ENCODE results near the gene ATP6V0C. TPM values are rescaled to one million over a fixed set of nuclear protein-coding genes. Genes with fewer than 3 reads are reported as not detected.

The ATP6V0C gene
- total and polyA plus RNA-seq, 4 donors, result 17.6 to 132 (median 60.6) TPM

DNA sequence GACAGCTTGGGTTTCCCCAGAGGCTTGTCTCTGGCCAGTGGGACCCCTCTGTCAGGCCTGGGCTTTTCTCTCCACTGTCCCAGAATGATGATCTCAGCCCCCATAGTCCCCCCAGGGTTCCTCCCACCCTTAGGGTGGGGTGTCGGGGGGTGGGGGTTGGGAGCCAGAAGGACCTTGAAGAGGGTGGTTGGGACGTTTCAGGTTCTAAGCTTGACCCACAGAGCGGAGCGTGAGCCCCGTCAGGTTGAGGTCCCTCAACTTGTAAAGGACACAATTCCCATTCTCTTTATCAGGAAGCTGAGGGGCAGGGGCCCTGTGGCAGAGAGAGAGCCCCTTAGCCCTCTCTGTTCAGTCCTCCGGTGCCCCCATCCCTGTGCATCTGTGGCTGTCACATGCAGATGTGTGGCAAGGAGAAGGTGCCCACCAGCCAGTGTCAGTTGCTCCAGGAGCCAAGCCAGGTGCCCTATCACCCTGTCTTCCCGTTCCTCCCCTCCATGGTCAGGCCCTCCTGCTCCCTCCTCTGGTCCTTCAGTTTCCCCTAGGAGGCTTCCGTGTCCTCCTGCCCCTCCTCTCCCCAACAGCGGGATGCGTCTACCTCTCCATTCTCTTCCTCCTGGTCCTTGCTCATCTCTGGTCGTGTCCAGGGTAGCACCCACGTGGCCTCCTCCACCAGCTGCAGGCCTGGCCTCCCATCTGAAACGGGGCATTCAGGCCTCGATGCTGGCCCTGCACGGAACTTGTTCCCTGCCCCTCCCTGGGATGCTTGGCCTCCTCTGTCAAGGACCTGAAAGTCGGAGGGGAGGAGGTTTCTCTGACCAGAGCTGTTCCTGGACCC, 44.1 kb upstream of the ATP6V0C start:
- no peak overlapping the region for H3K27ac ChIP-seq (ENCODE audit: low read depth in 1 of 2, low read length in 2 of 2)
- H3K4me1 ChIP-seq (ENCODE audit: control insufficient read depth in 4 of 4, insufficient read depth in 4 of 4, low read length in 3 of 4), result peaks cover 41 to 69% (median 49%) of the 10 kb centered on the region in 4 donors
- H3K27me3 ChIP-seq (ENCODE audit: control insufficient read depth in 4 of 4, insufficient read depth in 4 of 4, low read length in 3 of 4), result no peaks in the 10 kb centered on the region
- H3K36me3 ChIP-seq (ENCODE audit: control insufficient read depth in 4 of 4, insufficient read depth in 3 of 4, low read depth in 1 of 4, low read length in 3 of 4), result no peaks in the 10 kb centered on the region
- no peak for DNase-seq (ENCODE audit: low spot score)
- TF ChIP-seq HNF4A (conservative IDR thresholded peaks at IDR 0.05) (no peak), CTCF (IDR thresholded peaks at IDR 0.05; ENCODE audit: low read depth, low read length, missing input control) (no peak), REST (IDR thresholded peaks at IDR 0.05) (no peak), TAF1 (conservative IDR thresholded peaks at IDR 0.05) (no peak), ZBTB33 (IDR thresholded peaks at IDR 0.05) (no peak), RXRA (IDR thresholded peaks at IDR 0.05) (no peak), HNF4G (IDR thresholded peaks at IDR 0.05) (no peak), FOXA1 (IDR thresholded peaks at IDR 0.05) (no peak), NR2F2 (IDR thresholded peaks at IDR 0.05) (no peak), GABPA (IDR thresholded peaks at IDR 0.05 in 1 of 2, conservative IDR thresholded peaks at IDR 0.05 in 1 of 2) (no peak), FOXA2 (IDR thresholded peaks at IDR 0.05) (no peak)
- TF ChIP-seq, protein P1, sequence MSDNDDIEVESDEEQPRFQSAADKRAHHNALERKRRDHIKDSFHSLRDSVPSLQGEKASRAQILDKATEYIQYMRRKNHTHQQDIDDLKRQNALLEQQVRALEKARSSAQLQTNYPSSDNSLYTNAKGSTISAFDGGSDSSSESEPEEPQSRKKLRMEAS (IDR thresholded peaks at IDR 0.05), result no peak
- no peaks in the 10 kb centered on the region for H3K9me3 ChIP-seq (ENCODE audit: control insufficient read depth in 4 of 4, low read length in 3 of 4)
- H3K4me3 ChIP-seq (ENCODE audit: low read depth in 1 of 3, low read length in 3 of 3), result no peak overlapping the region
- WGBS, result 57% methylated on average over 16 of the region's 16 CpGs
- H3K9ac ChIP-seq (ENCODE audit: low read depth in 1 of 2, low read length in 2 of 2), result no peak overlapping the region

- H3K4me1 ChIP-seq (ENCODE audit: control insufficient read depth in 4 of 4, insufficient read depth in 4 of 4, low read length in 3 of 4), result peaks cover 41 to 69% (median 50%) of the 10 kb centered on the region in 4 donors
- 87% methylated on average over 7 of the region's 7 CpGs for WGBS
- DNase-seq (ENCODE audit: low spot score), result no peak
- H3K27me3 ChIP-seq (ENCODE audit: control insufficient read depth in 4 of 4, insufficient read depth in 4 of 4, low read length in 3 of 4), result no peaks in the 10 kb centered on the region
- TF ChIP-seq, protein P1 (IDR thresholded peaks at IDR 0.05), result no peak
- no peak for TF ChIP-seq NR2F2 (IDR thresholded peaks at IDR 0.05)
- no peak for TF ChIP-seq RXRA (IDR thresholded peaks at IDR 0.05)
- no peak for TF ChIP-seq FOXA2 (IDR thresholded peaks at IDR 0.05)
- no peaks in the 10 kb centered on the region for H3K36me3 ChIP-seq (ENCODE audit: control insufficient read depth in 4 of 4, insufficient read depth in 3 of 4, low read depth in 1 of 4, low read length in 3 of 4)
- H3K9me3 ChIP-seq (ENCODE audit: control insufficient read depth in 4 of 4, low read length in 3 of 4), result no peaks in the 10 kb centered on the region
- H3K27ac ChIP-seq (ENCODE audit: low read depth in 1 of 2, low read length in 2 of 2), result no peak overlapping the region
- no peak overlapping the region for H3K4me3 ChIP-seq (ENCODE audit: low read depth in 1 of 3, low read length in 3 of 3)
- H3K9ac ChIP-seq (ENCODE audit: low read depth in 1 of 2, low read length in 2 of 2), result no peak overlapping the region
These were observed 43.5 kb upstream of the ATP6V0C start for GRCh38 chr16:2470234-2470601.

Measured in liver (tissue), 9 donors.